Fibroblast of mammary gland (primary cell): ENCODE measurements around the gene ABCA1.

ENCODE experiments used
- DNase-seq: peaks from one replicate; pipeline ENCODE4 v3.0.0-alpha.2; 2010; ENCODE audit warnings: low read depth
- H3K4me3 ChIP-seq: 2 replicates; pipeline ENCODE4 v1.5.1; 2011; ENCODE audit warnings: low read depth, mild to moderate bottlenecking, low read length, moderate library complexity; ENCODE audit not compliant: control insufficient read depth
- CTCF ChIP-seq: conservative IDR thresholded peaks from 2 replicates; pipeline ENCODE4 v1.5.1; 2011; ENCODE audit warnings: low read depth, low read length, inconsistent platforms; ENCODE audit not compliant: control insufficient read depth, insufficient read depth

The ABCA1 gene

GRCh38 chr9:104864675-104865104 is 63.3 kb downstream of the ABCA1 start:
- no peak overlapping the region for H3K4me3 ChIP-seq
- no peak for TF ChIP-seq CTCF
- peak; percentile 98 for DNase-seq

- peak; percentile 94 for DNase-seq
- peak; percentile 94 for TF ChIP-seq CTCF
- H3K4me3 ChIP-seq, result no peak overlapping the region
Measured at GRCh38 chr9:104863180-104863883, 64.6 kb downstream of the ABCA1 start.

GRCh38 chr9:104861397-104861796 is 66.6 kb downstream of the ABCA1 start:
- no peak overlapping the region for H3K4me3 ChIP-seq
- no peak for DNase-seq
- no peak for TF ChIP-seq CTCF

- TF ChIP-seq CTCF, result no peak
Measured at GRCh38 chr9:104860263-104860662, 67.7 kb downstream of the ABCA1 start.

GRCh38 chr9:104858846-104859245 is 69.1 kb downstream of the ABCA1 start:
- H3K4me3 ChIP-seq, result no peak overlapping the region
- TF ChIP-seq CTCF, result no peak
- DNase-seq, result peak; percentile 41

More at GRCh38 chr9:104860263-104860662, 67.7 kb downstream of the ABCA1 start:
- no peak overlapping the region for H3K4me3 ChIP-seq
- DNase-seq, result no peak

GRCh38 chr9:104858271-104858670 is 69.7 kb downstream of the ABCA1 start:
- DNase-seq, result peak; percentile 88
- no peak overlapping the region for H3K4me3 ChIP-seq
- TF ChIP-seq CTCF, result no peak
